Lung (tissue), 12 donors: ENCODE results near the gene FLNB. TPM values are rescaled to one million over a fixed set of nuclear protein-coding genes. Genes with fewer than 3 reads are reported as not detected.

Experiments
- ATAC-seq: fragments of 200-7000 bp; cut with Tn5 transposase; one replicate; pipeline ENCODE4 v1.9.1; 2020; ENCODE audit warnings: moderate number of reproducible peaks; ENCODE audit not compliant: insufficient read depth, low FRiP score
- DNase-seq, 3 donors: peaks; one replicate each; pipeline ENCODE4 v3.0.0-alpha.2; 2013 to 2017
- H3K27ac ChIP-seq, 2 donors: one replicate each; pipeline ENCODE4 v1.5.1; 2013; ENCODE audit warnings: mild to moderate bottlenecking in 2 of 2, moderate library complexity in 2 of 2, control low read depth in 1 of 2, inconsistent platforms in 1 of 2, low read depth in 1 of 2, low read length in 1 of 2
- H3K27me3 ChIP-seq, 3 donors: one replicate each; pipeline ENCODE4 v1.5.1; 2013; ENCODE audit warnings: low read length in 2 of 3; ENCODE audit not compliant: control insufficient read depth in 3 of 3, insufficient read depth in 3 of 3
- H3K36me3 ChIP-seq, 4 donors: one replicate each; pipeline ENCODE4 v1.5.1; 2013; ENCODE audit warnings: low read length in 4 of 4, mild to moderate bottlenecking in 1 of 4, moderate library complexity in 1 of 4; ENCODE audit not compliant: control insufficient read depth in 4 of 4, insufficient read depth in 4 of 4
- H3K4me1 ChIP-seq, 5 donors: one replicate each; pipeline ENCODE4 v1.5.1; 2013; ENCODE audit warnings: low read length in 5 of 5, mild to moderate bottlenecking in 2 of 5, moderate library complexity in 1 of 5; ENCODE audit not compliant: control insufficient read depth in 5 of 5, insufficient read depth in 5 of 5
- H3K4me3 ChIP-seq: one replicate; pipeline ENCODE4 v1.5.1; 2013; ENCODE audit warnings: mild to moderate bottlenecking, control low read depth, moderate library complexity
- H3K9ac ChIP-seq, 2 donors: one replicate each; pipeline ENCODE4 v1.5.1; 2013; ENCODE audit warnings: low read length in 2 of 2, control low read depth in 1 of 2; ENCODE audit not compliant: insufficient read depth in 1 of 2
- H3K9me3 ChIP-seq, 4 donors: one replicate each; pipeline ENCODE4 v1.5.1; 2013; ENCODE audit warnings: low read length in 3 of 4, mild to moderate bottlenecking in 1 of 4, moderate library complexity in 1 of 4; ENCODE audit not compliant: control insufficient read depth in 4 of 4, insufficient read depth in 3 of 4
- CTCF ChIP-seq: IDR thresholded peaks from 2 replicates; pipeline ENCODE4 v1.5.1; 2012; ENCODE audit warnings: mild to moderate bottlenecking; ENCODE audit errors: control extremely low read depth, extremely low read depth
- WGBS, 2 donors: extraction: QIAGEN DNeasy Blood & Tissue Kit; methylation state at CpG; one replicate each; pipeline ENCODE4 v1.1.7; 2013; 5-methylcytosine and 5-hydroxymethylcytosine counted together
- polyA plus RNA-seq, 2 donors: library from polyadenylated mRNA; stranded (reverse); fragments of 200-250 nt; gene quantifications; one replicate each; pipeline ENCODE4 v1.2.1, GENCODE V29; 2013
- total RNA-seq, 2 donors: library from RNA; depleted of rRNA in 1 of 2; stranded (reverse); fragments of >200 nt in 1 of 2; gene quantifications; one replicate each; pipeline ENCODE4 v1.2.1, GENCODE V29; 2014 to 2021
- donor health status: control.
- donor health status: control.
- donor health status: Bipolar disorder and iron deficiency.
- donor health status: healthy.
- donor health status: DM: yes; HTN: yes; CAD: no.

The FLNB gene
- total and polyA plus RNA-seq, 4 donors = 32.4 to 122 (median 93.7) TPM

- no peaks in the 10 kb centered on the region for H3K9me3 ChIP-seq
- H3K36me3 ChIP-seq = no peaks in the 10 kb centered on the region
- peak overlapping the region in 1 of 2 donors; percentile 16 for H3K9ac ChIP-seq
- no peaks in the 10 kb centered on the region for H3K27me3 ChIP-seq
- H3K27ac ChIP-seq = no peak overlapping the region
- peaks cover 5 to 20% (median 13%) of the 10 kb centered on the region in 5 donors for H3K4me1 ChIP-seq
- DNase-seq (no peak), ATAC-seq (no peak)
- WGBS, 2 donors = 88% methylated on average over 8 of the region's 8 CpGs
- H3K4me3 ChIP-seq = no peak overlapping the region
- TF ChIP-seq CTCF = no peak
Observed at GRCh38 chr3:58018892-58019742, 10.9 kb downstream of the FLNB start.

- H3K36me3 ChIP-seq = no peaks in the 10 kb centered on the region
- H3K9ac ChIP-seq = peak overlapping the region in 1 of 2 donors; percentile 13
- no peak for ATAC-seq
- 61 to 78% methylated on average over 7 of the region's 7 CpGs for WGBS, 2 donors
- peaks cover 5 to 20% (median 16%) of the 10 kb centered on the region in 5 donors for H3K4me1 ChIP-seq
- no peaks in the 10 kb centered on the region for H3K27me3 ChIP-seq
- no peak for TF ChIP-seq CTCF
- H3K4me3 ChIP-seq = no peak overlapping the region
- no peak for DNase-seq
- no peaks in the 10 kb centered on the region for H3K9me3 ChIP-seq
- peak overlapping the region in 1 of 2 donors; percentile 17 for H3K27ac ChIP-seq
Observed at GRCh38 chr3:58020783-58021071, 12.5 kb downstream of the FLNB start.

GRCh38 chr3:58021072-58021959 lies 13.1 kb downstream of the FLNB start:
- H3K27ac ChIP-seq = peak overlapping the region in 1 of 2 donors; percentile 17
- peaks cover 5 to 26% (median 21%) of the 10 kb centered on the region in 5 donors for H3K4me1 ChIP-seq
- peak overlapping the region in 1 of 2 donors; percentile 13 for H3K9ac ChIP-seq
- no peak overlapping the region for H3K4me3 ChIP-seq
- TF ChIP-seq CTCF = no peak
- ATAC-seq = no peak
- H3K36me3 ChIP-seq = no peaks in the 10 kb centered on the region
- 84 to 89% methylated on average over 8 of the region's 8 CpGs for WGBS, 2 donors
- H3K9me3 ChIP-seq = no peaks in the 10 kb centered on the region
- no peak for DNase-seq
- H3K27me3 ChIP-seq = no peaks in the 10 kb centered on the region
